RWPE1 (cell line): ENCODE data around the gene RTL3.

Experiments
- CTCF ChIA-PET: fragments of 350-600 bp; sonication (Branson Sonifier 250); formaldehyde crosslinking; extraction: SDS; loops from one replicate; lab custom pipeline; 2021; lab: Yijun Ruan, JAX
- POLR2A ChIA-PET: fragments of 400-600 bp; formaldehyde crosslinking; extraction: SDS; loops from one replicate; lab custom pipeline; 2020; ENCODE audit warnings: antibody characterized with exemption; ENCODE audit not compliant: low non-redundant PET; lab: Yijun Ruan, JAX
- DNase-seq: peaks from one replicate; pipeline ENCODE4 v3.0.0; 2012; ENCODE audit warnings: low spot score
- H3K27ac ChIP-seq: fragments of 450-650 bp; 2 replicates; pipeline ENCODE4 v1.5.1; 2017
- CTCF ChIP-seq: fragments of 450-650 bp; conservative IDR thresholded peaks from 2 replicates; pipeline ENCODE4 v1.5.1; 2017; ENCODE audit warnings: low read depth, mild to moderate bottlenecking

Gene RTL3

GRCh38 chrX:78624426-78624825 lies 34.7 kb downstream of the RTL3 start:
- H3K27ac ChIP-seq, result no peak overlapping the region
- no peak for TF ChIP-seq CTCF
- no peak for DNase-seq
- POLR2A ChIA-PET, result no interaction called here
- CTCF ChIA-PET, result no interaction called here

GRCh38 chrX:78622831-78623230 lies 36.3 kb downstream of the RTL3 start:
- ChIA-PET CTCF (no interaction called here), POLR2A (no interaction called here)
- H3K27ac ChIP-seq, result no peak overlapping the region
- DNase-seq, result no peak
- TF ChIP-seq CTCF, result no peak

GRCh38 chrX:78619834-78620233 lies 39.3 kb downstream of the RTL3 start:
- CTCF ChIA-PET, result no interaction called here
- POLR2A ChIA-PET, result no interaction called here

GRCh38 chrX:78618987-78619386 lies 40.1 kb downstream of the RTL3 start:
- DNase-seq, result no peak
- ChIA-PET CTCF (no interaction called here), POLR2A (no interaction called here)
- TF ChIP-seq CTCF, result no peak
- H3K27ac ChIP-seq, result no peak overlapping the region

More at GRCh38 chrX:78619834-78620233, 39.3 kb downstream of the RTL3 start:
- TF ChIP-seq CTCF, result no peak
- no peak for DNase-seq
- no peak overlapping the region for H3K27ac ChIP-seq

GRCh38 chrX:78614264-78614663 lies 44.9 kb downstream of the RTL3 start:
- no peak for DNase-seq
- no peak for TF ChIP-seq CTCF
- POLR2A ChIA-PET, result no interaction called here
- H3K27ac ChIP-seq, result no peak overlapping the region
- CTCF ChIA-PET, result no interaction called here
